IMR-90 (cell line): ENCODE results near the gene FAM186B. TPM values are rescaled to one million over a fixed set of nuclear protein-coding genes. Genes with fewer than 3 reads are reported as not detected.

Experiments used
- ATAC-seq: fragments of 200-7000 bp; cut with Tn5 transposase; 2 replicates; pipeline ENCODE4 v1.9.1; 2020; ENCODE audit warnings: low read depth, mild to moderate bottlenecking, moderate library complexity
- BruUV-seq: library from RNA; stranded (reverse); fragments of 400-500 nt; replicated peaks from 2 replicates; lab custom pipeline; 2021; lab: Mats Ljungman, UMichigan
- CTCF ChIA-PET: fragments of 300-600 bp; formaldehyde crosslinking; extraction: SDS; loops from one replicate; lab custom pipeline; 2021; ENCODE audit warnings: antibody characterized with exemption; lab: Yijun Ruan, JAX
- POLR2A ChIA-PET: fragments of 300-600 bp; sonication (Branson Sonifier 250); formaldehyde crosslinking; loops from one replicate; lab custom pipeline; 2022; ENCODE audit warnings: antibody characterized with exemption; ENCODE audit not compliant: unreplicated experiment; lab: Charles Lee
- DNase-seq: peaks from one replicate; pipeline ENCODE4 v3.0.0; 2013
- H2AFZ ChIP-seq: replicated peaks from 2 replicates; pipeline ENCODE3; 2013; ENCODE audit warnings: low read length, mild to moderate bottlenecking; ENCODE audit not compliant: poor library complexity
- H2AK5ac ChIP-seq: 2 replicates; pipeline ENCODE4 v1.6.1; 2013; ENCODE audit warnings: low read depth, low read length, inconsistent platforms
- H2AK9ac ChIP-seq: replicated peaks from 2 replicates; pipeline ENCODE3; 2013; ENCODE audit warnings: mild to moderate bottlenecking, low read depth, low read length, moderate library complexity; ENCODE audit not compliant: poor library complexity
- H2BK120ac ChIP-seq: 2 replicates; pipeline ENCODE4 v1.6.1; 2013; ENCODE audit warnings: low read depth, low read length, inconsistent platforms
- H2BK15ac ChIP-seq: 3 replicates; pipeline ENCODE4 v1.6.1; 2013; ENCODE audit warnings: low read depth, low read length, inconsistent platforms
- H2BK20ac ChIP-seq: 2 replicates; pipeline ENCODE4 v1.6.1; 2013; ENCODE audit warnings: low read depth, mild to moderate bottlenecking, inconsistent platforms, low read length, moderate library complexity
- H2BK5ac ChIP-seq: 2 replicates; pipeline ENCODE4 v1.6.1; 2013; ENCODE audit warnings: mild to moderate bottlenecking, low read depth, low read length, inconsistent platforms; ENCODE audit not compliant: poor library complexity, severe bottlenecking
- H3K14ac ChIP-seq: replicated peaks from 2 replicates; pipeline ENCODE4 v1.6.1; 2013; ENCODE audit warnings: low read depth, low read length, inconsistent platforms
- H3K18ac ChIP-seq: 2 replicates; pipeline ENCODE4 v1.6.1; 2013; ENCODE audit warnings: low read depth, low read length, control low read depth
- H3K23ac ChIP-seq: 2 replicates; pipeline ENCODE4 v1.6.1; 2013; ENCODE audit warnings: low read depth, low read length, inconsistent platforms
- H3K27ac ChIP-seq: 2 replicates; pipeline ENCODE4 v1.5.1; 2013; ENCODE audit warnings: mild to moderate bottlenecking, control low read depth, low read length; ENCODE audit not compliant: insufficient read depth
- H3K27me3 ChIP-seq: 2 replicates; pipeline ENCODE4 v1.6.1; 2013; ENCODE audit warnings: low read length; ENCODE audit not compliant: control insufficient read depth, insufficient read depth
- H3K36me3 ChIP-seq: 2 replicates; pipeline ENCODE4 v1.6.1; 2013; ENCODE audit warnings: low read length, mixed read lengths; ENCODE audit not compliant: control insufficient read depth, insufficient read depth
- H3K4ac ChIP-seq: 2 replicates; pipeline ENCODE4 v1.6.1; 2013; ENCODE audit warnings: low read depth, low read length, inconsistent platforms
- H3K4me1 ChIP-seq: 2 replicates; pipeline ENCODE4 v1.6.1; 2013; ENCODE audit warnings: low read length, mixed read lengths; ENCODE audit not compliant: control insufficient read depth, insufficient read depth
- H3K4me2 ChIP-seq: 2 replicates; pipeline ENCODE4 v1.6.1; 2013; ENCODE audit warnings: low read depth, mild to moderate bottlenecking, control low read depth, low read length, moderate library complexity
- H3K4me3 ChIP-seq: 2 replicates; pipeline ENCODE4 v1.5.1; 2013; ENCODE audit warnings: low read depth, mild to moderate bottlenecking, control low read depth, low read length, moderate library complexity; ENCODE audit not compliant: insufficient read depth
- H3K56ac ChIP-seq: 2 replicates; pipeline ENCODE4 v1.6.1; 2013; ENCODE audit warnings: low read length, inconsistent platforms; ENCODE audit not compliant: insufficient read depth; ENCODE audit errors: extremely low read depth
- H3K79me1 ChIP-seq, 2 experiments: 2 replicates each; pipeline ENCODE4 v1.6.1; 2013; ENCODE audit warnings: low read length in 2 of 2, inconsistent platforms in 1 of 2, low read depth in 1 of 2
- H3K9ac ChIP-seq: 2 replicates; pipeline ENCODE4 v1.6.1; 2013; ENCODE audit warnings: low read depth, low read length, control low read depth
- H3K9me1 ChIP-seq: 2 replicates; pipeline ENCODE4 v1.6.1; 2013; ENCODE audit warnings: low read length, inconsistent platforms; ENCODE audit not compliant: insufficient read depth
- H3K9me3 ChIP-seq: 2 replicates; pipeline ENCODE4 v1.6.1; 2013; ENCODE audit warnings: low read length; ENCODE audit not compliant: control insufficient read depth, insufficient read depth
- H4K20me1 ChIP-seq: 2 replicates; pipeline ENCODE4 v1.6.1; 2013; ENCODE audit warnings: low read length, inconsistent platforms; ENCODE audit not compliant: insufficient read depth
- H4K5ac ChIP-seq: 2 replicates; pipeline ENCODE4 v1.6.1; 2013; ENCODE audit warnings: mild to moderate bottlenecking, low read depth, low read length, control low read depth
- H4K8ac ChIP-seq, 2 experiments: 2 replicates each; pipeline ENCODE4 v1.6.1; 2013; ENCODE audit warnings: low read depth in 2 of 2, low read length in 2 of 2, control low read depth in 1 of 2, inconsistent platforms in 1 of 2
- H4K91ac ChIP-seq: 2 replicates; pipeline ENCODE4 v1.6.1; 2013; ENCODE audit warnings: low read depth, low read length, inconsistent platforms; ENCODE audit not compliant: insufficient read depth
- CEBPB ChIP-seq: IDR thresholded peaks from 2 replicates; pipeline ENCODE4 v1.6.1; 2012; ENCODE audit warnings: low read depth, low read length, improper control_type of control experiment
- FOS ChIP-seq: fragments of 150-350 bp; IDR thresholded peaks from 2 replicates; pipeline ENCODE4 v1.6.1; 2016; ENCODE audit warnings: low read depth, low read length
- MAFK ChIP-seq: IDR thresholded peaks from 2 replicates; pipeline ENCODE4 v1.6.1; 2012; ENCODE audit warnings: low read depth, low read length, improper control_type of control experiment
- POLR2A ChIP-seq: IDR thresholded peaks from 2 replicates; pipeline ENCODE4 v1.6.1; 2012; ENCODE audit warnings: mild to moderate bottlenecking, low read depth, low read length
- RAD21 ChIP-seq: IDR thresholded peaks from 2 replicates; pipeline ENCODE4 v1.6.1; 2012; ENCODE audit warnings: low read length, improper control_type of control experiment
- WGBS, 2 experiments: methylation state at CpG; one replicate each; pipeline versions ENCODE4 v1.1.5 to v1.1.7; 2013; ENCODE audit warnings: missing lambda C conversion rate in 2 of 2; ENCODE audit not compliant: insufficient read length in 1 of 2; ENCODE audit errors: extremely low coverage in 2 of 2; 5-methylcytosine and 5-hydroxymethylcytosine counted together
- dilution Hi-C: fragments of 300-500 bp; cut with HindIII; formaldehyde crosslinking; loops from one replicate; pipeline ENCODE4 v1.14.3; 2018; ENCODE audit warnings: low sequenced_read_pairs; ENCODE audit not compliant: unreplicated experiment
- in situ Hi-C: fragments of 300-500 bp; cut with MboI; formaldehyde crosslinking; loops from 3 replicates; pipeline ENCODE4 v1.14.3; 2019; ENCODE audit warnings: low sequenced_read_pairs, inconsistent platforms, mixed read lengths
- intact Hi-C: fragments of 100-400 bp; cut with micrococcal nuclease; formaldehyde crosslinking; loops from 2 replicates; pipeline ENCODE4 v1.10.0; 2022
- polyA plus RNA-seq, 3 experiments: library from polyadenylated mRNA; depleted of rRNA; stranded (reverse); fragments of >200 nt; gene quantifications; 2 replicates each; pipeline ENCODE4 v1.2.3, GENCODE V29; 2012; ENCODE audit warnings: low replicate concordance in 1 of 3
- total RNA-seq: library from RNA; depleted of rRNA; stranded (reverse); fragments of >200 nt; gene quantifications from 2 replicates; pipeline ENCODE4 v1.2.3, GENCODE V29; 2012

FAM186B gene
- total and polyA plus RNA-seq, 2 of the 4 experiments (the other 2 are of a cell fraction): 0.10 to 0.18 TPM

DNA sequence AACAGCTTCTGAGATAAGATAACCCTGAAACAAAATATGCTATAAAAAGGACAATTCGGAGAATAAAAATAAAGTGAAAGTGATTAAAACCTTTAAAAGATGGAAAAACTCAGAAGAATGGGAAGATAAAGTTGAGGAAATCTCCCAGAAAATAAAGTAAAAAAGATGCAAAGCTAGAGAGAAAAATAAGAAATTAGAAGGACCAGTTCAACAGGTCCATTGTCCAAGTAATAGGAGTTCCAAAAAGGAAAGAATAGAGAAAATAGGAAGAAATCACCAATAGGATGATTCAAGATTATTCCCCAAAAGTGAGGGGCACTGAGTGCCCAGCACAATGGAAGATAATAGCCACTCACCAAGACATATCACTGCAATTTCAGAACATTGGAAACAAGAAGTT lies 13.1 kb upstream of the FAM186B start:
- Histone ChIP-seq H3K27ac (no peak overlapping the region), H2BK5ac (no peak overlapping the region), H3K27me3 (peaks cover 3% of the 10 kb centered on the region; the same call in 1 of the 2 replicates), H2AK9ac (no peak overlapping the region), H3K9me1 (no peaks in the 10 kb centered on the region), H3K4me2 (no peak overlapping the region), H3K23ac (no peak overlapping the region), H2AFZ (no peak overlapping the region), H4K8ac (no peak overlapping the region), H3K9ac (no peak overlapping the region), H3K4ac (no peak overlapping the region), H2BK120ac (no peak overlapping the region), H4K20me1 (no peaks in the 10 kb centered on the region), H2BK20ac (no peak overlapping the region), H3K79me1 (peaks cover 0 to 13% of the 10 kb centered on the region in 2 experiments; a peak in 2 of 4 replicates), H4K5ac (no peak overlapping the region), H3K9me3 (peaks cover 2% of the 10 kb centered on the region; the same call in 1 of the 2 replicates), H3K18ac (no peak overlapping the region), H4K91ac (no peak overlapping the region), H3K4me3 (no peak overlapping the region), H2AK5ac (no peak overlapping the region), H3K4me1 (peaks cover 7% of the 10 kb centered on the region), H3K36me3 (no peaks in the 10 kb centered on the region), H3K14ac (no peak overlapping the region), H3K56ac (no peak overlapping the region), H2BK15ac (no peak overlapping the region)
- in situ Hi-C loops (no loop called here), intact Hi-C loops (no loop called here), dilution Hi-C loops (no loop called here)
- DNase-seq: no peak
- TF ChIP-seq RAD21: no peak
- no peak for TF ChIP-seq FOS
- TF ChIP-seq POLR2A: no peak
- no peak for TF ChIP-seq MAFK
- TF ChIP-seq CEBPB: no peak
- ATAC-seq: no peak
- no TSS peak for BruUV-seq
- ChIA-PET CTCF (interaction anchor here (0.9 kb wide), 1 partner anchor 18 kb away, joined by 4 read pairs; no protein-coding TSS in a partner anchor), POLR2A (no interaction called here)
- no CpG with 5 or more reads among the region's 1 CpG for WGBS, 2 experiments
